Measurements from ENCODE around the gene MACF1.

Gene MACF1

DNA sequence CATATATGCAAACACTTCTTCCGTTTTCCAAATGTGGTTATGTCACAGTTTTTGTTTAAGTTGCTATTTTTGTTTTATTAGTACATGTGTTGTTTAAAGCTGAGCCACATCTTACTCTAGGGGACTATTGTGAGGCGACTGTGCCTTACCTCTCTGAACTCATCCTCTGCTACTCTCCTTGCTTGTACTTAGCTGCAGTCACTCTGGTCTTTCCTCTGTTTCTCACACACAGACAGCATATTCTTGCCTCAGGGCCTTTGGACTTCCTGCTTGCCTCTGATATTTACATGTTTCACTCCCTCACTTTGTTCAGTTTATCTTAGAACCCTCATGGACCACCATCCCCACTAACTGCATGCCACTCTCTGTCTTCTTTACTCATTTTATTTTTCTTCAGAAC lies 101.1 kb downstream of the MACF1 start:
- DNase-seq = no peak

GRCh38 chr1:39310015-39310414 lies 105.5 kb downstream of the MACF1 start:
- no peak for DNase-seq

GRCh38 chr1:39310691-39311090 lies 106.2 kb downstream of the MACF1 start:
- no peak for DNase-seq

DNA sequence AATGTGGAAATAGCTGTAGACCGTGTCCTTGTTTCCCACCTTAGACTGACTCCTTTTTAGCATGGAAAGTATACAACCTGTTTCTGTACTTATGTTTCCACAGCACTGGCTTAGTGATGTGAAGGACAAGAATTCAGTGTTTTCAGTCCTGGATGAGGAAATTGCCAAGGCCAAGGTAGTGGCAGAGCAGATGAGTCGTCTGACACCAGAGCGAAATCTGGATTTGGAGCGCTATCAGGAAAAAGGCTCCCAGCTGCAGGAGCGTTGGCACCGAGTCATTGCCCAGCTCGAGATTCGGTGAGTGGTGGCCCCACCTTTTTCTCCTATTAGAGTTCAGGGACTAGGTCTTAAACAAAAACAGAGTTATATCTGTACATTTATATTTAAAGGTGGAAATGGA lies 112.6 kb downstream of the MACF1 start:
- DNase-seq = no peak

DNA sequence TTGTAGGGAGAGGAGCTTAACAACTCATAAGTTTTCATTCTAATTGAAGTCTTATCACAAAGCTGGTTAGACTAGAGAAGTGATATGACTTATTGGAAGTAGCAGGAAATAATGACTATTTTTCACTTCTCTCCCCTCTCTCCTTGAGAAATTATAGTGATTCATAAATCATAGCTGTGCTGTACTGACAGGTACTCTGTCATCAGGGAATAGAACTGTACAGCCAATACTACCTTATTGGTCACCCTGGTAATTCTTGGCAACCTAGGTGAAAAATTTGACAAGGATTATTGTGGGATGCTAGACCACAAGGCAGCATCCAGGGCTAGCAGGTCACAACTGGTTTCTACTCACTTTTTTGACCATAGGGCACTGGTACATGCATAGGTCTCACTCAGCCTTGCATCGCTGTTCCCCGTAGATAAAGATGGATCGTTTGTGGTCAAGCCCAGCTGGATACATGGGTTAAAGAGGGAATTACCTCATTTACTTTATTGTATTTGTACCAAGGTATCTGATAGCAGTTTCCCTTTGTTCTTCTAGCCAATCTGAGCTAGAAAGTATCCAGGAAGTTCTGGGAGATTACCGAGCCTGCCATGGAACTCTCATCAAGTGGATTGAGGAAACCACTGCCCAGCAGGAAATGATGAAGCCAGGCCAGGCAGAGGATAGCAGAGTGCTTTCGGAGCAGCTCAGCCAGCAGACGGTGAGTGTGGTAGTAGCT lies 113.6 kb downstream of the MACF1 start:
- no peak for DNase-seq

- no peak for DNase-seq
Measured at GRCh38 chr1:39321979-39322378, 117.5 kb downstream of the MACF1 start.

DNA sequence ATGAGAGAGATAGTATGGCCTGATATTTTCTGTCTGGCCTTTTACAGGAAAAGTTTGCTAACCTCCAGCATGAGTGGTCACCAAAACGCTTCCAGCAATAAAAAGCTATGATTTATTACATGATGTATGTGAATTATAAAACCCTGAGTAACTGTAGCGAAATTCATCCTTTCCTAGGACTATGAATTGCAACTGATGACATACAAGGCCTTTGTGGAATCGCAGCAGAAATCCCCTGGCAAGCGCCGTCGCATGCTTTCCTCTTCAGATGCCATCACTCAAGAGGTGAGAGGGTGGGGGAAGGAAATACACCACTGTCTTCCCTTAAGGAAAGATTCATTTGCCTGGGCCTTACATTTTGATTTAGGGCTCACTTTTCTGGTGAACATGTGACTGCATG lies 117.9 kb downstream of the MACF1 start:
- DNase-seq = no peak

DNA sequence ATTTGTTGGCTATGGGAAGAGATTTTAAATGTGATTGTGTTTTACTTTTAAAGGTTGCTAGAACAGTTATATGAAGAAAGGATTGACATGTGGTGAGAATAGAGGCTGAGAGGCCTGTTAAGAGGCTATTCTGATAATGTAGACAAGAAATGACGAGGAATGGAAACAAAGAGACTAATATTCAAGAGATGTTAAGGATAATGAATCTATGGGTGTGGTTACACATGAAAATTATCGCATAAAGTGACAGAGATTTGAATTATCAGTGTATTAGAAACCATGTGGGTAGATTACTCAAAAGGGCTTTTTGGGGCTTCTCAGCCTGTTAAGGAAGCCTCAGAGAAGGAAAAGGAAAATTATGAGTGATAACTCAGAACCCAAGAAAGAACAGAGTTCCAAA lies 120.4 kb downstream of the MACF1 start:
- DNase-seq = no peak

- no peak for DNase-seq
Measured at GRCh38 chr1:39326836-39327235, 122.3 kb downstream of the MACF1 start.

DNA sequence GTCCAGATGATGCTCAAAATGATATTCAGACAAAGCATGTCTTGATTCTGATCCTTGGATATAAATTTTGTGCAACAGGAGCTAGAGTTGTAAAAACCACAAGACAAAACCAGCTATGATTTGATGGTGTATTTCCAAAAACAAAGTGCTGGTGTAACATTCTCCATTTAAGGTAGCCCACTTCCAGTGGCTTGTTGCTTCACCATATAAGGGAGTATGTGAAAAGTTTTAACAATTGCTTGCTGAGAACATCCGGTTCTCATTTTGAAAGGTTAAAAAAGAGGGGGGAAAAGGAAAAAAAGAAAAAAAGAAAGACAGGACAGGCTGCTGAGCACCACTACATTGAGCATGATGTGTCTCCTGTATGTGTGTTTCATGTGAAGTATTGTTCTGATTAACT lies 123.6 kb downstream of the MACF1 start:
- DNase-seq = no peak

DNA sequence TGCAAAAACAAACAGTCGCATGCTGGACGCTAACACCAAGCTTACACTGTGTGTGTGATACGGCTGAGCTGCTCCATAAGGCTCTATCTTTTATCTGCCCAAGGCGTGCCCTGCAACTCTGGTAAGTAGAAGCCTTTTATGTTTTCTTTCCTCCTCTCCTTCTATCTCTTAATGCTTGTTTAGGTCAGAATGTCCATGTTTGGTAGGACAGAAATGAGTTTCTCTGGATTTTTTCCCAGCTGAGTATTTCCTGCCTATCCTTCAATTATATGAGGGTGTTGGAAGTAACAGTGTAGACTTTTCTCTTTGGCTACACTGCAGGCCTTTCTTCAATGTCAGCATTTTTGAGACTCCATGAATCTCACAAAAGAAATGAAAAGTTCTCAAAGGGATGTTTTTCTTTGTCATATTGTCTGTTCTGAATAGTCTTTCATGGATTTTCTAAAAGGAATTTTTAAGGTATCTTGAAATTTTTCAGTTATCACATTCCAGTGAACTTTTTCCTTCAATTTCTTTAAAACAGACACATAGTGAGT lies 124.2 kb downstream of the MACF1 start:
- DNase-seq = no peak

DNA sequence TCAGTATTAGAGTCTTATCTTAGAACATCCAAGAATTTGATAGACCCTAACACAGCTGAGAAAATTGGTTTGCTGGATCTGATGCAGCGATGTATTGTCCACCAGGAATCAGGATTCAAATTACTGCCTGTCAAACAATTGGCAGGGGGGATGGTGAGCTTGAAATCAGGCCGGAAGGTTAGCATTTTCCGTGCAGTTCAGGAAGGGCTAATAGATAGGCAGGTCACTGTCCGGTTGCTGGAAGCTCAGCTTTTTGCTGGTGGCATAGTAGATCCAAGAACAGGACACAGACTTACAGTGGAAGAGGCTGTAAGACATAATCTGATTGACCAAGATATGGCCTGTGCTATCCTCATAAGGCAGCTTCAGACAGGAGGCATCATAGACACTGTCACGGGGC lies 127.2 kb downstream of the MACF1 start:
- no peak for DNase-seq

- DNase-seq = no peak
Measured at GRCh38 chr1:39332291-39332690, 127.8 kb downstream of the MACF1 start.

- no peak for DNase-seq
Measured at GRCh38 chr1:39332828-39333227, 128.3 kb downstream of the MACF1 start.

GRCh38 chr1:39333296-39333695 lies 128.8 kb downstream of the MACF1 start:
- DNase-seq = no peak

- DNase-seq = no peak
Measured at GRCh38 chr1:39335216-39335615, 130.7 kb downstream of the MACF1 start.

DNA sequence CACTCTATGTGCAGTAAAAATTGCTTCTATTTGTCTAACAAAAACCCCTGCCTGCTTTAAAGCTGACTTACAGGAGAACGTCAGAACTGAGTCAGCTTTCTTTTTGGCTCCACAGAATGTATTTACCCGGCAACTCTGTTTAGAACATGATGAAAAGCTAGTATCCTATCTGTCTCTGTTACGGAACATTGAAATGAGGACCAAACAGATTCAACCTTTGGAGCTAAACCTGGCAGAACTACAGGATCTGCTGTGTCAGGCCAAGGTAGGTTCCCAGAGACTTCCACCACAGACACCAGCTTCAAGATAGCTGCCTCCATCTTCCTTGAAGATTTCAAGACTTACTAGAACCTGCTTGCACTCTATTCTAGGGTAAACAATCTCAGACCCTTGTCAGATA lies 132.6 kb downstream of the MACF1 start:
- DNase-seq = no peak

DNA sequence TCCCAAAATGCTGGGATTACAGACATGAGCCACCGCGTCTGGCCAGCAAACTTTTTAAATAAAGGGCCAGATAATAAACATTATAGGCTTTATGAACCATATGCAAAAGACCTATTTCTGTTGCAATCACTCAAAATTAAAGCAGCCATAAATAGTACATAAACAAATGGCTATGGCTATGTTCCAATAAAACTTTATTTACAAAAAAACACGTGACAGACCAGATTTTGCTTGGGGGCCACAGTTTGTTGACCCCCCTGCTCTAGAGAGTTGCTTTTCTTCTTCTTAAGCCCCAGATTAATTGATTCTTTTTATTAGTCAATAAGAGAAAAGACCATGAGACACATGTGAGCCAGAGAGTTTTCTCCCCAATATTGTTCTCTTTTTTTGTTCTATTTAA lies 138.3 kb downstream of the MACF1 start:
- no peak for DNase-seq

DNA sequence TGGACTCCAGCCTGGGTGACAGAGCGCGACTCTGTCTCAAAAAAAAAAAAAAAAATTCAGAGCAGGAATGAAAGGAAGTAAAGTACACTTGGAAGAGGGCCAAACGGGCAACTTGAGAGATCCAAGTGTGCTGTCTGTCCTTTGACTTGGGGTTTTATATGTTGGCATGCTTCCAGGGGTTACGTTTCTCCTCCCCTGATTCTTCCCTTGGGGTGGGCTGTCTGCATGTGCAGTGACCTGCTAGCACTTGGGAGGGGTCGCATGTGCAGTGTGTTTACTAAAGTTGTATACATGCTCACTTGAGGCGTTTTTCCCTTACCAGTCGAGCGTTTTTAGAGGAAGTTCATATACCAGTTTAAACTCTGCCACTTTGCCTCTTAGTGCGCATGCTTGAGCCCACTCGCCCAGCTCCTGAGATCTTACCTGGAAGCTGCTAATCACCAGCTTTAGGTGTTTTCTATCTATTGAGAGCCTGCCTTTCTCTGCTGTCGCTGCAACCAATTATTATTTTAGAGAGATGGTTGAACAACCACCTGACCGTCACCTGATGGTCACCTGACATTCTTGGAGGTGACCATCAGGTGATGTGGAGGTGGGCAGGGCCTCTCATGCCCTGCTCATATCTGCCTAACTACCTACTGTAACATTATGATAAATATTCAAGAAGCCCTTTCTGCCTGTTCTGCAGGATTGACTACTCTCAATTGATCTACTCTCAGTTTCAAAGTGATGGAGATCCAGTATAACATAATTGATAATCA lies 140.1 kb downstream of the MACF1 start:
- DNase-seq = no peak

- DNase-seq = no peak
Measured at GRCh38 chr1:39346872-39347271, 142.4 kb downstream of the MACF1 start.

DNA sequence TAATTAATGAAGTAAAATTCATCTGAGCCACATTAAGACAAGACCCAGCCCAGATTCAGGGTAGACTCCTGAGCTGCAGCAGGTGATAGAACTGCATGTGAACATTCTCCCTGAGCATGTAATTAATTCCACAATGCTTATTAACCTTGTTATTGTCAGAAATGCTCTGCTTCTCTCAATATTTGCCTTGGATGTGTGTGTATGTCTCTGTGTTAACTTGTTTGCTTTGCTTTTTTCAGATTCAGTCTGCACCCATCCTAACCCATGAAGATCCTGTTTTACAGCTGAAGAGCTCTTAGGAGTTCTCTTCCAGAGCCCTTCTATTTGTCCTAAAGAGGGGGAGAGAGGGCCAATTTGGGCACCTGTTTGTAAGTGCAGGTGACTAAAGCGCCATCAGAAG lies 143.8 kb downstream of the MACF1 start:
- no peak for DNase-seq

DNA sequence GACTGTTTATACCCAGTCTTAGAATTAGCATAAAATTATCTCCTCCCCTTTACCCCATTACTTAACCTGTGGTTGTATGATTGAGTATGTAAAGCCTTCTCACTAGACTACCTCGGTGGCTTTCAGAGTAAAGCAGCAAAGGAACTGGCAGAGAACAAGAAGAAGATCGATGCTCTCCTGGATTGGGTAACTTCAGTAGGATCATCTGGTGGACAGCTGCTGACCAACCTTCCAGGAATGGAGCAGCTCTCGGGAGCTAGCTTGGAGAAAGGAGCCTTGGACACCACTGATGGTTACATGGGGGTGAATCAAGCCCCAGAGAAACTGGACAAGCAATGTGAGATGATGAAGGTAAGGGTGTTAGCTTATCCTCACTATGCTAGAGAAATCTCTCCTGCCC lies 148.4 kb downstream of the MACF1 start:
- DNase-seq = no peak

DNA sequence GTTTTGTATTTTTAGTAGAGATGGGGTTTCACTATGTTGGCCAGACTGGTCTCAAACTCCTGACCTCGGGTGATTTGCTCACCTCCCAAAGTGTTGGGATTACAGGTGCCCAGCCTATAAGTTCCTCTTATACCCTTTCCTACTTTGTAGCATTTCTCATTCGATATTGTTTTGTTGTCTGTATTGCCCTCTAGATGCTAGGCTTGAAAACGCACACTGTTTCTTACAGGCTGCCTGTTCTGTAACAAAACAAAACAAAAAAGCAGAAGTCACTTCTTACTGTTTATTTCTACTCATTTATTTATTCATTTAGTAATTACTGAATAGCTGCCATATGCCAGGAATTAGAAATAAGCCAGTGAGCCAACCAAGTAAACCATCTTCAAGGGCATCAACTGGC lies 150.1 kb downstream of the MACF1 start:
- DNase-seq = no peak

- DNase-seq = no peak
Measured at GRCh38 chr1:39358491-39358890, 154.0 kb downstream of the MACF1 start.
